Measurements from ENCODE around the gene PRICKLE1.

GRCh38 chr12:42541965-42542364 is 47.6 kb downstream of the PRICKLE1 start:
- no peak for TF ChIP-seq POLR2A (IDR thresholded peaks at IDR 0.05)
- no peak for TF ChIP-seq CTCF (IDR thresholded peaks at IDR 0.05)
- no peak for TF ChIP-seq POLR2AphosphoS5 (IDR thresholded peaks at IDR 0.05)
